HCT116 (cell line): ENCODE measurements around the gene LIPG. TPM values are rescaled to one million over a fixed set of nuclear protein-coding genes. Genes with fewer than 3 reads are reported as not detected.

Source experiments
- ATAC-seq: fragments of 200-7000 bp; cut with Tn5 transposase; 2 replicates; pipeline ENCODE4 v1.9.1; 2020; ENCODE audit warnings: mild to moderate bottlenecking, moderate library complexity
- BruUV-seq: library from RNA; stranded (reverse); fragments of 400-500 nt; replicated peaks from 2 replicates; lab custom pipeline; 2021; lab: Mats Ljungman, UMichigan
- CTCF ChIA-PET: fragments of 300-600 bp; sonication (Branson Sonifier 250); formaldehyde crosslinking; loops from one replicate; lab custom pipeline; 2021; ENCODE audit warnings: antibody characterized with exemption; lab: Charles Lee
- POLR2A ChIA-PET: fragments of 300-600, 350-600 bp; sonication (Branson Sonifier 250); formaldehyde crosslinking; loops from one replicate; lab custom pipeline; 2021; ENCODE audit warnings: antibody characterized with exemption; lab: Charles Lee
- RAD21 ChIA-PET, 2 experiments: fragments of 300-600 bp; sonication (Branson Sonifier 250); formaldehyde crosslinking; loops; one replicate each; lab custom pipeline; 2023; ENCODE audit warnings: low total read pairs in 2 of 2; ENCODE audit not compliant: uncharacterized antibody in 2 of 2, unreplicated experiment in 2 of 2, low non-redundant PET in 1 of 2; lab: Charles Lee
- DNase-seq: peaks from one replicate; pipeline ENCODE4 v3.0.0-alpha.2; 2010; ENCODE audit warnings: low read depth, low spot score
- H2AFZ ChIP-seq: fragments of 200-600 bp; shearing (Covaris generic), sonication (generic); 2 replicates; pipeline ENCODE4 v1.6.1; 2017; ENCODE audit warnings: low read depth, mixed run types, mixed read lengths, antibody characterized with exemption, low read length; ENCODE audit not compliant: poor library complexity, severe bottlenecking
- H3K27ac ChIP-seq: 2 replicates; pipeline ENCODE4 v1.5.1; 2012; ENCODE audit warnings: low read depth, low read length
- H3K27me3 ChIP-seq: fragments of 200-600 bp; sonication (generic); 2 replicates; pipeline ENCODE4 v1.6.1; 2016; ENCODE audit warnings: mixed run types, low read length, mixed read lengths; ENCODE audit not compliant: insufficient read depth
- H3K36me3 ChIP-seq, 2 experiments: fragments of 200-500 bp in 1 of 2; fragments of 200-600 bp in 1 of 2; sonication (Bioruptor generic) in 1 of 2; sonication (generic) in 1 of 2; 2 replicates each; pipeline versions ENCODE4 v1.5.1 to v1.6.1; 2014 to 2016; ENCODE audit warnings: low read length in 2 of 2, inconsistent platforms in 1 of 2, mixed read lengths in 1 of 2, mixed run types in 1 of 2; ENCODE audit not compliant: insufficient read depth in 2 of 2, control insufficient read depth in 1 of 2
- H3K4me1 ChIP-seq, 2 experiments: fragments of 200-600 bp in 1 of 2; sonication (generic) in 1 of 2; 2 replicates each; pipeline versions ENCODE4 v1.5.1 to v1.6.1; 2012 to 2017; ENCODE audit warnings: low read length in 2 of 2, inconsistent platforms in 1 of 2, mild to moderate bottlenecking in 1 of 2, mixed read lengths in 1 of 2, mixed run types in 1 of 2, moderate library complexity in 1 of 2; ENCODE audit not compliant: insufficient read depth in 2 of 2, control insufficient read depth in 1 of 2
- H3K4me2 ChIP-seq: fragments of 200-600 bp; sonication (generic); 2 replicates; pipeline ENCODE4 v1.6.1; 2017; ENCODE audit warnings: mixed run types, low read length, mixed read lengths
- H3K4me3 ChIP-seq, 2 experiments: fragments of 200-600 bp in 1 of 2; sonication (generic) in 1 of 2; replicated peaks in 1 of 2; 2 replicates each; pipeline ENCODE4 v1.5.1; 2011 to 2016; ENCODE audit warnings: low read length in 2 of 2, control low read depth in 1 of 2, low read depth in 1 of 2, mild to moderate bottlenecking in 1 of 2, mixed read lengths in 1 of 2, mixed run types in 1 of 2
- H3K79me2 ChIP-seq: fragments of 200-600 bp; sonication (generic); 2 replicates; pipeline ENCODE4 v1.6.1; 2017; ENCODE audit warnings: mild to moderate bottlenecking, mixed run types, low read length, moderate library complexity, mixed read lengths; ENCODE audit not compliant: insufficient read depth
- H3K9ac ChIP-seq: fragments of 200-600 bp; sonication (generic); 2 replicates; pipeline ENCODE4 v1.6.1; 2016; ENCODE audit warnings: low read length, mixed read lengths
- H3K9me2 ChIP-seq: fragments of 200-600 bp; sonication (generic), shearing (Covaris generic); 2 replicates; pipeline ENCODE4 v1.6.1; 2017; ENCODE audit warnings: mixed run types, mild to moderate bottlenecking, moderate library complexity; ENCODE audit not compliant: insufficient read depth
- H3K9me3 ChIP-seq, 2 experiments: fragments of 200-500 bp in 1 of 2; fragments of 200-600 bp in 1 of 2; sonication (Bioruptor generic) in 1 of 2; sonication (generic) in 1 of 2; 2 replicates each; pipeline ENCODE4 v1.6.1; 2014 to 2017; ENCODE audit warnings: low read length in 2 of 2, mixed read lengths in 2 of 2, inconsistent platforms in 1 of 2, low read depth in 1 of 2, mild to moderate bottlenecking in 1 of 2, mixed run types in 1 of 2, moderate library complexity in 1 of 2; ENCODE audit not compliant: control insufficient read depth in 1 of 2, insufficient read depth in 1 of 2
- H4K20me1 ChIP-seq: fragments of 200-600 bp; sonication (generic), shearing (Covaris generic); 2 replicates; pipeline ENCODE4 v1.6.1; 2017; ENCODE audit warnings: mixed run types, mild to moderate bottlenecking, moderate library complexity; ENCODE audit not compliant: insufficient read depth
- CBX3 ChIP-seq: IDR thresholded peaks from 2 replicates; pipeline ENCODE4 v1.6.1; 2012; ENCODE audit warnings: low read depth
- CEBPB ChIP-seq: IDR thresholded peaks from 2 replicates; pipeline ENCODE4 v1.6.1; 2012; ENCODE audit warnings: low read depth
- EZH2 ChIP-seq: fragments of 200-600 bp; sonication (generic); IDR thresholded peaks from 2 replicates; pipeline ENCODE4 v1.6.1; 2017; ENCODE audit warnings: antibody characterized with exemption, mixed run types
- EZH2phosphoT487 ChIP-seq: fragments of 200-600 bp; IDR thresholded peaks from 2 replicates; pipeline ENCODE4 v1.6.1; 2018; ENCODE audit warnings: antibody characterized with exemption, borderline replicate concordance
- FOSL1 ChIP-seq: IDR thresholded peaks from 2 replicates; pipeline ENCODE4 v1.6.1; 2012; ENCODE audit warnings: low read depth
- JUND ChIP-seq: IDR thresholded peaks from 2 replicates; pipeline ENCODE4 v1.6.1; 2012
- MAX ChIP-seq: IDR thresholded peaks from 2 replicates; pipeline ENCODE4 v1.6.1; 2012
- POLR2AphosphoS5 ChIP-seq: IDR thresholded peaks from 2 replicates; pipeline ENCODE4 v1.6.1; 2011; ENCODE audit warnings: mild to moderate bottlenecking, low read depth, low read length, moderate library complexity
- REST ChIP-seq: IDR thresholded peaks from 2 replicates; pipeline ENCODE4 v1.6.1; 2012; ENCODE audit warnings: low read depth
- SP1 ChIP-seq: IDR thresholded peaks from 2 replicates; pipeline ENCODE4 v1.6.1; 2012; ENCODE audit warnings: low read depth
- TCF7L2 ChIP-seq: IDR thresholded peaks from 2 replicates; pipeline ENCODE4 v1.7.0; 2011; ENCODE audit warnings: borderline replicate concordance, inconsistent platforms; ENCODE audit not compliant: insufficient read depth, insufficient read length; ENCODE audit errors: extremely low read depth
- YY1 ChIP-seq: IDR thresholded peaks from 2 replicates; pipeline ENCODE4 v1.6.1; 2011; ENCODE audit warnings: low read length, low read depth, moderate library complexity, mild to moderate bottlenecking; ENCODE audit not compliant: insufficient replicate concordance; ENCODE audit errors: extremely low read depth
- intact Hi-C: fragments of 100-400 bp; cut with micrococcal nuclease; formaldehyde crosslinking; loops from 2 replicates; pipeline ENCODE4 v1.10.0; 2022
- total RNA-seq: library from RNA; stranded (reverse); gene quantifications from one replicate; pipeline ENCODE4 v1.2.1, GENCODE V29; 2021; ENCODE audit not compliant: unreplicated experiment
- TF ChIP-seq, protein P1 (sequence below), 3 experiments: fragments of 200-600 bp in 1 of 3; sonication (generic) in 1 of 3; IDR thresholded peaks in 2 of 3; conservative IDR thresholded peaks in 1 of 3; 2 replicates each; pipeline ENCODE4 v1.5.1; 2012 to 2017; ENCODE audit warnings: low read depth in 2 of 3, low read length in 2 of 3, antibody characterized with exemption in 1 of 3, borderline replicate concordance in 1 of 3, control low read depth in 1 of 3, mild to moderate bottlenecking in 1 of 3, mixed read lengths in 1 of 3, mixed run types in 1 of 3, moderate library complexity in 1 of 3; ENCODE audit not compliant: insufficient read depth in 1 of 3

LIPG gene
- total RNA-seq, 1 experiment from 2014 or later: 2.6 TPM

- CTCF ChIA-PET: no interaction called here
- no peaks in the 10 kb centered on the region for H3K79me2 ChIP-seq
- ATAC-seq: no peak
- H2AFZ ChIP-seq: no peak overlapping the region
- POLR2A ChIA-PET: no interaction called here
- intact Hi-C loops: no loop called here
- DNase-seq: no peak
- H3K9me3 ChIP-seq: no peaks in the 10 kb centered on the region
- H3K9me2 ChIP-seq: no peaks in the 10 kb centered on the region; the same call in 1 of the 2 replicates
- BruUV-seq: no TSS peak
- TF ChIP-seq EZH2phosphoT487 (no peak), EZH2 (no peak), TCF7L2 (no peak), CEBPB (no peak), SP1 (no peak), POLR2AphosphoS5 (no peak), CBX3 (no peak), JUND (no peak), YY1 (no peak), REST (no peak), FOSL1 (no peak), MAX (no peak)
- TF ChIP-seq, protein P1, sequence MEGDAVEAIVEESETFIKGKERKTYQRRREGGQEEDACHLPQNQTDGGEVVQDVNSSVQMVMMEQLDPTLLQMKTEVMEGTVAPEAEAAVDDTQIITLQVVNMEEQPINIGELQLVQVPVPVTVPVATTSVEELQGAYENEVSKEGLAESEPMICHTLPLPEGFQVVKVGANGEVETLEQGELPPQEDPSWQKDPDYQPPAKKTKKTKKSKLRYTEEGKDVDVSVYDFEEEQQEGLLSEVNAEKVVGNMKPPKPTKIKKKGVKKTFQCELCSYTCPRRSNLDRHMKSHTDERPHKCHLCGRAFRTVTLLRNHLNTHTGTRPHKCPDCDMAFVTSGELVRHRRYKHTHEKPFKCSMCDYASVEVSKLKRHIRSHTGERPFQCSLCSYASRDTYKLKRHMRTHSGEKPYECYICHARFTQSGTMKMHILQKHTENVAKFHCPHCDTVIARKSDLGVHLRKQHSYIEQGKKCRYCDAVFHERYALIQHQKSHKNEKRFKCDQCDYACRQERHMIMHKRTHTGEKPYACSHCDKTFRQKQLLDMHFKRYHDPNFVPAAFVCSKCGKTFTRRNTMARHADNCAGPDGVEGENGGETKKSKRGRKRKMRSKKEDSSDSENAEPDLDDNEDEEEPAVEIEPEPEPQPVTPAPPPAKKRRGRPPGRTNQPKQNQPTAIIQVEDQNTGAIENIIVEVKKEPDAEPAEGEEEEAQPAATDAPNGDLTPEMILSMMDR (IDR thresholded peaks at IDR 0.05 in 2 of 3, conservative IDR thresholded peaks at IDR 0.05 in 1 of 3; ENCODE audit: borderline replicate concordance in 1 of 3, insufficient read depth in 1 of 3, low read depth in 2 of 3, low read length in 2 of 3): no peak
- no peaks in the 10 kb centered on the region for H3K27me3 ChIP-seq
- RAD21 ChIA-PET: no interaction called here
- no peaks in the 10 kb centered on the region for H4K20me1 ChIP-seq
- no peak overlapping the region for H3K4me3 ChIP-seq
- H3K36me3 ChIP-seq: no peaks in the 10 kb centered on the region
- no peak overlapping the region for H3K4me2 ChIP-seq
- H3K9ac ChIP-seq: no peak overlapping the region
- no peak overlapping the region for H3K27ac ChIP-seq
- peaks cover 23 to 33% of the 10 kb centered on the region in 2 experiments for H3K4me1 ChIP-seq
Measured at GRCh38 chr18:49550621-49551339, 11.1 kb upstream of the LIPG start.
